ENCODE results near the gene SCN8A. TPM values are rescaled to one million over a fixed set of nuclear protein-coding genes. Genes with fewer than 3 reads are reported as not detected.

The SCN8A gene
- total RNA-seq, 1 donor from 2014 or later: 5.0 TPM

DNA sequence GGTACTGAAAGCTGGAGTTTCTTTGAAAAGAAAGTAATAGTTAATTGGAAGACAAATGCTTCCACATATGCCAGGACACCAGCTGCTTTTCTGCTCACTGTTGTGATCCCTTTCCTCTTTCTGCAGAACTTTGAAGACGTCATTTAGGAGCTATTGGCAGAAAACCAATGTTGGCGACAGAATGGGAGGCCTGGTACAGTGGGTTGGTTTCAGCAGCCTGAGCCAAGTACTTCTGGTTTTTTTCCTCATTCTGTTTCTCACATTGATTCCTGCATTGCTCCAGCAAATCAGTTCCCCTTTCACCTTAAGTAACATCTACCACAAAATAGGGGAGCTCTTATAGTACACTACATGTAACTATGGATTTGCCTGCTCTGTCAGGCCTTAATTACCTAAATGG, 160.6 kb downstream of the SCN8A start:
- TF ChIP-seq, protein P1, sequence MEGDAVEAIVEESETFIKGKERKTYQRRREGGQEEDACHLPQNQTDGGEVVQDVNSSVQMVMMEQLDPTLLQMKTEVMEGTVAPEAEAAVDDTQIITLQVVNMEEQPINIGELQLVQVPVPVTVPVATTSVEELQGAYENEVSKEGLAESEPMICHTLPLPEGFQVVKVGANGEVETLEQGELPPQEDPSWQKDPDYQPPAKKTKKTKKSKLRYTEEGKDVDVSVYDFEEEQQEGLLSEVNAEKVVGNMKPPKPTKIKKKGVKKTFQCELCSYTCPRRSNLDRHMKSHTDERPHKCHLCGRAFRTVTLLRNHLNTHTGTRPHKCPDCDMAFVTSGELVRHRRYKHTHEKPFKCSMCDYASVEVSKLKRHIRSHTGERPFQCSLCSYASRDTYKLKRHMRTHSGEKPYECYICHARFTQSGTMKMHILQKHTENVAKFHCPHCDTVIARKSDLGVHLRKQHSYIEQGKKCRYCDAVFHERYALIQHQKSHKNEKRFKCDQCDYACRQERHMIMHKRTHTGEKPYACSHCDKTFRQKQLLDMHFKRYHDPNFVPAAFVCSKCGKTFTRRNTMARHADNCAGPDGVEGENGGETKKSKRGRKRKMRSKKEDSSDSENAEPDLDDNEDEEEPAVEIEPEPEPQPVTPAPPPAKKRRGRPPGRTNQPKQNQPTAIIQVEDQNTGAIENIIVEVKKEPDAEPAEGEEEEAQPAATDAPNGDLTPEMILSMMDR (IDR thresholded peaks at IDR 0.05; ENCODE audit: unreplicated experiment): no peak

DNA sequence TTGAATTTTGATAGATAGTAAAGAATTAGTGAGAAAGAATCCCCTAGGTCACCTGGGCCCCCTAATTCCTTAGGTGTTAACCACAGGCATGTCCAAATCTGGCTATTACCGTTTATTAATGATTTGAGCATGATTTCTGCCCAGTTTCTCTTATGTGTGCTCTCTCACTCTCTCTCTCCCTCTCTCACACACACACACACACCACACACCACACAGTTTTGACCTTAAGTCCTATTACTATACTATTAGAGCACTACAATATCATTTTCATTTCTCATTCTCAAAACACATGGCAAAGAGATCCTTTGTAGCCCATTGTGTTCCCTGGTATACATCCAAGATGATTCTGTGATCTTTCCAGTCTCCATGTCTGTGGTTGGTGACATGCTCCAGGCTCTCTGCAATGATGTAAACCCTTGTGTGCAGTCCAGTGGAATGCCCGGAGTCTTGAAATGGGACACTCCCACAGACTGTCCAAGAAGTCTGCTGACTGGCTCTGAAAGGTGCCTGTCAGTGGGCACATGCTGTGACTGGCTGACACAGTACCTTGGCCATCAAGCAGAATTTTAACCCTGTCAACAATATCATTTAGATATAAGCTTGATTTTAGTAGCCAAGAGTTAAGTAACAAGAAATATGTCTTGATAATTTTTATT, 161.3 kb downstream of the SCN8A start:
- Mint-ChIP-seq H3K4me3 (ENCODE audit: unreplicated experiment) (no peak overlapping the region), H3K36me3 (ENCODE audit: low read depth, unreplicated experiment) (peaks cover 4% of the 10 kb centered on the region), H3K27me3 (ENCODE audit: unreplicated experiment) (no peaks in the 10 kb centered on the region), H3K9me3 (ENCODE audit: unreplicated experiment) (no peaks in the 10 kb centered on the region), H3K27ac (ENCODE audit: unreplicated experiment) (no peak overlapping the region), H3K4me1 (ENCODE audit: unreplicated experiment) (peaks cover 55% of the 10 kb centered on the region)
- no peak for DNase-seq (ENCODE audit: low spot score)
- TF ChIP-seq, protein P1 (IDR thresholded peaks at IDR 0.05; ENCODE audit: unreplicated experiment): no peak

More for the DNA sequence above, 160.6 kb downstream of the SCN8A start:
- Mint-ChIP-seq H3K27me3 (ENCODE audit: unreplicated experiment) (no peaks in the 10 kb centered on the region), H3K9me3 (ENCODE audit: unreplicated experiment) (no peaks in the 10 kb centered on the region), H3K4me3 (ENCODE audit: unreplicated experiment) (no peak overlapping the region), H3K36me3 (ENCODE audit: low read depth, unreplicated experiment) (peaks cover 3% of the 10 kb centered on the region), H3K4me1 (ENCODE audit: unreplicated experiment) (peaks cover 60% of the 10 kb centered on the region), H3K27ac (ENCODE audit: unreplicated experiment) (no peak overlapping the region)
- DNase-seq (ENCODE audit: low spot score): no peak

- no peaks in the 10 kb centered on the region for H3K27me3 Mint-ChIP-seq (ENCODE audit: unreplicated experiment)
- no peak for DNase-seq (ENCODE audit: low spot score)
- TF ChIP-seq, protein P1 (IDR thresholded peaks at IDR 0.05; ENCODE audit: unreplicated experiment): no peak
- peaks cover 4% of the 10 kb centered on the region for H3K36me3 Mint-ChIP-seq (ENCODE audit: low read depth, unreplicated experiment)
- H3K4me1 Mint-ChIP-seq (ENCODE audit: unreplicated experiment): peaks cover 42% of the 10 kb centered on the region
- no peaks in the 10 kb centered on the region for H3K9me3 Mint-ChIP-seq (ENCODE audit: unreplicated experiment)
- no peak overlapping the region for H3K27ac Mint-ChIP-seq (ENCODE audit: unreplicated experiment)
- H3K4me3 Mint-ChIP-seq (ENCODE audit: unreplicated experiment): no peak overlapping the region
These were observed 163.1 kb downstream of the SCN8A start for GRCh38 chr12:51753980-51754675.

- no peaks in the 10 kb centered on the region for H3K27me3 Mint-ChIP-seq (ENCODE audit: unreplicated experiment)
- TF ChIP-seq, protein P1 (IDR thresholded peaks at IDR 0.05; ENCODE audit: unreplicated experiment): no peak
- no peaks in the 10 kb centered on the region for H3K9me3 Mint-ChIP-seq (ENCODE audit: unreplicated experiment)
- H3K4me3 Mint-ChIP-seq (ENCODE audit: unreplicated experiment): no peak overlapping the region
- no peak overlapping the region for H3K27ac Mint-ChIP-seq (ENCODE audit: unreplicated experiment)
- H3K36me3 Mint-ChIP-seq (ENCODE audit: low read depth, unreplicated experiment): peaks cover 4% of the 10 kb centered on the region
- peaks cover 31% of the 10 kb centered on the region for H3K4me1 Mint-ChIP-seq (ENCODE audit: unreplicated experiment)
- no peak for DNase-seq (ENCODE audit: low spot score)
These were observed 164.2 kb downstream of the SCN8A start for GRCh38 chr12:51755251-51755650.

DNA sequence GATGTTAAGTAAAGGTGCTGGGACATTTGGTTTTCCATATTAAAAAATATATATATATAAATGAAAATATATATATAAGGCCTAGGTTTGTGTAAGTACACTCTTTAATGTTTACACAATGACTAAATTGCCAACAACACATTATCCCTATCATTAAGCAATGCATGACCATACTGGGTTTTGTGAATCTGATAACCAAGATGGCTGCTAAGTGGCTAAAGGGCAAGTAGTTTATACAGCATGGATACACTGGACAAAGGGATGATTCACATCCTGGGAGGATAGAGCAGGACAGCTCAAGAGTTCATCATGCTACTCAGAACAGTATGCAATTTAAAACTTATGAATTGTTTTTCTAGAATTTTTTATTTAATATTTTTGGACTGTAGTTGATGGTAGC, 168.1 kb downstream of the SCN8A start:
- Mint-ChIP-seq H3K27ac (ENCODE audit: unreplicated experiment) (no peak overlapping the region), H3K4me1 (ENCODE audit: unreplicated experiment) (peaks cover 18% of the 10 kb centered on the region), H3K27me3 (ENCODE audit: unreplicated experiment) (no peaks in the 10 kb centered on the region), H3K36me3 (ENCODE audit: low read depth, unreplicated experiment) (peaks cover 4% of the 10 kb centered on the region), H3K9me3 (ENCODE audit: unreplicated experiment) (no peaks in the 10 kb centered on the region), H3K4me3 (ENCODE audit: unreplicated experiment) (no peak overlapping the region)
- DNase-seq (ENCODE audit: low spot score): no peak
- TF ChIP-seq, protein P1 (IDR thresholded peaks at IDR 0.05; ENCODE audit: unreplicated experiment): no peak
